OCI-LY1 (cell line): Measurements from ENCODE around the gene CEBPZ.

Experiments
- CTCF ChIP-seq: fragments of 200-600 bp; sonication (generic), shearing (Covaris generic); IDR thresholded peaks from 2 replicates; pipeline ENCODE4 v1.5.1; 2017; ENCODE audit warnings: mild to moderate bottlenecking, antibody characterized with exemption, low read length, moderate library complexity, mixed read lengths
- EZH2 ChIP-seq: fragments of 200-600 bp; sonication (generic), shearing (Covaris generic); IDR thresholded peaks from 2 replicates; pipeline ENCODE4 v1.8.0; 2017; ENCODE audit warnings: borderline replicate concordance, mixed run types, mild to moderate bottlenecking, antibody characterized with exemption, low read length, moderate library complexity, mixed read lengths

DNA sequence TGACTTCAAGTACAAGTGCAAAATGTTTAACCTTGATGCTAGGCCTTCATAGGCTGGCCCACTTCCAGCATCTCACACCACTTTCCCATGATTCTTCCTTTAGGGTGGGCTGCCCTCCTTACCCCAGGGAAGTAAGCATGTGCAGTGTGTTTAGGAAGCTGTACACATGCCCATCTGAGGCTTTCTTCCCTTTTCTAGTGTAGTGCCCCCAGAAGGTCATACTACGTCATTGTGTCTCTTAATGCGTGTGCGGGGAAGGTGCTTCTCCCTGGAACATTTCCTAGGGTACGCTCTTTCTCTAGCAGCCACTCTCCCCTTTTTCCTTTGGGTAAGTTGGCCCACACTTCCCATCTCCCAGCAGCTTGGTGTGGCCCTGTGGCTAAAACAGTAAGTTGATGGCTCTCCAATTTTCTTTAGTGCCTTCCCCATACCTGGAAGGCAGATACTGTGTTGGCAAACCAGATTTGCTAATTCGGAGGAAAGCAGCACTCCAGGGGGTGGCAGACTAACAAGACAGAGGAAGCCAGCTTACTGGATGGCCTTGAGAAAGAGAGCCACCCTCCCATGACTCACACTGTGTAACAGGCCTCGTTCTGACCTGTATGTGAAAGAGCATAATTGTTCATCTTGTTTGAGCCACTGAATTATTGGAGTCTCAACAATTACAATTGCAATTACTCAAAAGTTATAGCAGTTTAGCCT, 41.8 kb downstream of the CEBPZ start:
- TF ChIP-seq CTCF: peak; percentile 35; the same call in 1 of the 2 replicates
- no peak for TF ChIP-seq EZH2
